Neuronal stem cell (in vitro differentiated cells): ENCODE data around the gene TIMM10B.
"Not testable (repeated sequence)": the region's sequence is repeated elsewhere in the genome, so short reads cannot be mapped to it uniquely, and the experiment has no call there.

Source experiments
- DNase-seq: peaks from one replicate; pipeline ENCODE4 v3.0.0-alpha.2; 2013; ENCODE audit warnings: low spot score
- H2AFZ ChIP-seq: one replicate; pipeline ENCODE4 v1.6.1; 2013; ENCODE audit warnings: mild to moderate bottlenecking, low read length, inconsistent platforms
- H2AK5ac ChIP-seq: 2 replicates; pipeline ENCODE4 v1.6.1; 2013; ENCODE audit warnings: low read depth, mild to moderate bottlenecking, inconsistent platforms, low read length, moderate library complexity, mixed read lengths
- H2BK120ac ChIP-seq: 2 replicates; pipeline ENCODE4 v1.6.1; 2013; ENCODE audit warnings: low read depth, mild to moderate bottlenecking, inconsistent platforms, low read length, moderate library complexity, mixed read lengths
- H2BK12ac ChIP-seq: one replicate; pipeline ENCODE4 v1.6.1; 2013; ENCODE audit warnings: low read length, inconsistent platforms
- H2BK15ac ChIP-seq: 2 replicates; pipeline ENCODE4 v1.6.1; 2013; ENCODE audit warnings: mild to moderate bottlenecking, low read length, inconsistent platforms, mixed read lengths
- H2BK5ac ChIP-seq: one replicate; pipeline ENCODE4 v1.6.1; 2013; ENCODE audit warnings: inconsistent platforms, mild to moderate bottlenecking, low read length, moderate library complexity
- H3K14ac ChIP-seq: one replicate; pipeline ENCODE4 v1.6.1; 2013; ENCODE audit warnings: low read length, inconsistent platforms
- H3K18ac ChIP-seq: 2 replicates; pipeline ENCODE4 v1.6.1; 2013; ENCODE audit warnings: low read length, inconsistent platforms
- H3K23ac ChIP-seq: 2 replicates; pipeline ENCODE4 v1.6.1; 2013; ENCODE audit warnings: low read depth, mild to moderate bottlenecking, mixed read lengths, low read length, inconsistent platforms; ENCODE audit not compliant: poor library complexity
- H3K27ac ChIP-seq: replicated peaks from 3 replicates; pipeline ENCODE4 v1.5.1; 2013; ENCODE audit warnings: low read length, inconsistent platforms
- H3K27me3 ChIP-seq, 3 experiments: 2 replicates each; pipeline ENCODE4 v1.6.1; 2013; ENCODE audit warnings: low read length in 3 of 3, mild to moderate bottlenecking in 2 of 3, inconsistent platforms in 1 of 3, low read depth in 1 of 3, mixed read lengths in 1 of 3, moderate library complexity in 1 of 3; ENCODE audit not compliant: control insufficient read depth in 3 of 3, insufficient read depth in 3 of 3
- H3K36me3 ChIP-seq, 2 donors: replicated peaks in 1 of 2; 2 replicates each; pipeline ENCODE4 v1.6.1; 2013; ENCODE audit warnings: low read length in 2 of 2; ENCODE audit not compliant: control insufficient read depth in 2 of 2, insufficient read depth in 2 of 2
- H3K4ac ChIP-seq: 2 replicates; pipeline ENCODE4 v1.6.1; 2013; ENCODE audit warnings: inconsistent platforms, mild to moderate bottlenecking, low read length, moderate library complexity
- H3K4me1 ChIP-seq, 2 donors: 1 replicate in 1 of 2; 2 replicates in 1 of 2; pipeline ENCODE4 v1.6.1; 2013; ENCODE audit warnings: low read length in 2 of 2, low read depth in 1 of 2; ENCODE audit not compliant: control insufficient read depth in 2 of 2, insufficient read depth in 1 of 2
- H3K4me2 ChIP-seq: one replicate; pipeline ENCODE4 v1.6.1; 2013; ENCODE audit warnings: mild to moderate bottlenecking, low read length, inconsistent platforms; ENCODE audit not compliant: insufficient read depth, poor library complexity, severe bottlenecking
- H3K4me3 ChIP-seq, 2 donors: 2 replicates each; pipeline ENCODE4 v1.5.1; 2013; ENCODE audit warnings: low read length in 2 of 2, mild to moderate bottlenecking in 2 of 2, inconsistent platforms in 1 of 2, moderate library complexity in 1 of 2
- H3K79me1 ChIP-seq: one replicate; pipeline ENCODE4 v1.6.1; 2013; ENCODE audit warnings: low read depth, mild to moderate bottlenecking, inconsistent platforms, low read length, moderate library complexity
- H3K9ac ChIP-seq: one replicate; pipeline ENCODE4 v1.6.1; 2013; ENCODE audit warnings: mild to moderate bottlenecking, low read depth, low read length, inconsistent platforms; ENCODE audit not compliant: poor library complexity
- H3K9me3 ChIP-seq, 2 donors: replicated peaks in 1 of 2; 2 replicates each; pipeline versions ENCODE3 to v1.6.1; 2013; ENCODE audit warnings: low read length in 2 of 2, mild to moderate bottlenecking in 2 of 2, inconsistent platforms in 1 of 2, low read depth in 1 of 2, mixed read lengths in 1 of 2, moderate library complexity in 1 of 2; ENCODE audit not compliant: control insufficient read depth in 2 of 2, insufficient read depth in 1 of 2
- H4K8ac ChIP-seq: one replicate; pipeline ENCODE4 v1.6.1; 2013; ENCODE audit warnings: low read depth, mild to moderate bottlenecking, inconsistent platforms, low read length, moderate library complexity
- H4K91ac ChIP-seq: one replicate; pipeline ENCODE4 v1.6.1; 2013; ENCODE audit warnings: low read length, low read depth, mild to moderate bottlenecking, inconsistent platforms; ENCODE audit not compliant: poor library complexity
- WGBS, 2 donors: extraction: QIAGEN DNeasy Blood & Tissue Kit; methylation state at CpG; one replicate each; pipeline ENCODE4 v1.1.7; 2013; ENCODE audit warnings: missing lambda C conversion rate in 2 of 2, mixed read lengths in 1 of 2; ENCODE audit not compliant: insufficient read length in 2 of 2, insufficient replicate concordance in 1 of 2; ENCODE audit errors: extremely low coverage in 2 of 2; 5-methylcytosine and 5-hydroxymethylcytosine counted together

The TIMM10B gene

DNA sequence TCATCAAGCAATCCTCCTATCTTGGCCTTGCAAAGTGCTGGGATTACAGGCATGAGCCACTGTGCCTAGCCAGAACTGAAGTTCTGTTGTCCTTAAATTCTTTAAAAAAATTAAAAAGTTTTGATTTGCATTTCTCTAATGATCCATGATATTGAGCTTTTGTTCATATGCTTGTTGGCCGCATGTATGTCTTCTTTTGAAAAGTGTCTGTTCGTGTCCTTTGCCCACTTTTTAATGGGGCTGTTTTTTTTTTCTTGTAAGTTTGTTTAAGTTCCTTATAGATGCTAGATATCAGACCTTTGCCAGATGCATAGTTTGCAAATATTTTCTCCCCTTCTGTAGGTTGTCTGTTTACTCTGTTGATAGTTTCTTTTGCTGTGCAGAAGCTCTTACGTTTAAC, 40.6 kb downstream of the TIMM10B start:
- not testable (repeated sequence) for H3K27ac ChIP-seq, DNase-seq, H3K9ac ChIP-seq, H3K9me3 ChIP-seq, H3K4me2 ChIP-seq, H3K4ac ChIP-seq, H3K18ac ChIP-seq, H4K91ac ChIP-seq, H3K23ac ChIP-seq, H3K4me3 ChIP-seq, H2AFZ ChIP-seq, H3K79me1 ChIP-seq, H2BK12ac ChIP-seq, H2BK15ac ChIP-seq, H2BK120ac ChIP-seq, H2AK5ac ChIP-seq, H3K14ac ChIP-seq, H3K4me1 ChIP-seq, H2BK5ac ChIP-seq, H3K27me3 ChIP-seq, H4K8ac ChIP-seq
- no CpG with 5 or more reads among the region's 3 CpGs for WGBS, 2 donors
- peaks cover 9 to 39% of the 10 kb centered on the region in 2 donors for H3K36me3 ChIP-seq

DNA sequence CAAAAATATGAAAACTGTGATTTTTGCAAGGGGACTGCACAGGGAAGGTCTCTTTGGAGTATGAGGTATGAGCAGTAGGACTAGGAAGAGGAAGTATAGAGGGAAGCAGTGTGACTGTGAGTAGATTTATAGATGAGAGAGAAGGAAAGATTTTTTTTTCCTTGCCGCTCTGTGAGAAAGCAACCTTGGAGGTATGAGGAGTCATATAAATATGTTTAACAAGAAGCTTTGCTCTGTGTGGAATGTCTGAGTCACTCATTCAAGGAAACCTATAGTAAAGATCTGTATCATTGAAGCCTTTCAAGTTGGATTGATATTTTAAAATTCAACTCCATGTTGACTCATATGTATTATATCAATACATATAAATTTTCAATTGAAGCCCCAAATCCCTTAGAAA, 42.0 kb downstream of the TIMM10B start:
- peaks cover 0 to 1% of the 10 kb centered on the region in 2 donors for H3K9me3 ChIP-seq
- H3K18ac ChIP-seq = no peak overlapping the region
- no peak overlapping the region for H2BK120ac ChIP-seq
- no peak overlapping the region for H3K4me3 ChIP-seq
- H3K36me3 ChIP-seq = peaks cover 9 to 26% of the 10 kb centered on the region in 2 donors
- no peak overlapping the region for H2AK5ac ChIP-seq
- H2AFZ ChIP-seq = no peak overlapping the region
- no peak overlapping the region for H2BK5ac ChIP-seq
- H4K8ac ChIP-seq = no peak overlapping the region
- DNase-seq = no peak
- H3K27ac ChIP-seq = no peak overlapping the region
- H3K27me3 ChIP-seq = no peaks in the 10 kb centered on the region
- no peak overlapping the region for H4K91ac ChIP-seq
- peaks cover 0 to 2% of the 10 kb centered on the region in 2 donors for H3K4me1 ChIP-seq
- H3K4ac ChIP-seq = no peak overlapping the region
- no peak overlapping the region for H3K9ac ChIP-seq
- H2BK15ac ChIP-seq = no peak overlapping the region
- no peak overlapping the region for H3K14ac ChIP-seq
- H3K79me1 ChIP-seq = no peaks in the 10 kb centered on the region
- WGBS, 2 donors = no CpG with 5 or more reads among the region's 1 CpG
- no peak overlapping the region for H2BK12ac ChIP-seq
- H3K4me2 ChIP-seq = no peak overlapping the region
- H3K23ac ChIP-seq = no peak overlapping the region

DNA sequence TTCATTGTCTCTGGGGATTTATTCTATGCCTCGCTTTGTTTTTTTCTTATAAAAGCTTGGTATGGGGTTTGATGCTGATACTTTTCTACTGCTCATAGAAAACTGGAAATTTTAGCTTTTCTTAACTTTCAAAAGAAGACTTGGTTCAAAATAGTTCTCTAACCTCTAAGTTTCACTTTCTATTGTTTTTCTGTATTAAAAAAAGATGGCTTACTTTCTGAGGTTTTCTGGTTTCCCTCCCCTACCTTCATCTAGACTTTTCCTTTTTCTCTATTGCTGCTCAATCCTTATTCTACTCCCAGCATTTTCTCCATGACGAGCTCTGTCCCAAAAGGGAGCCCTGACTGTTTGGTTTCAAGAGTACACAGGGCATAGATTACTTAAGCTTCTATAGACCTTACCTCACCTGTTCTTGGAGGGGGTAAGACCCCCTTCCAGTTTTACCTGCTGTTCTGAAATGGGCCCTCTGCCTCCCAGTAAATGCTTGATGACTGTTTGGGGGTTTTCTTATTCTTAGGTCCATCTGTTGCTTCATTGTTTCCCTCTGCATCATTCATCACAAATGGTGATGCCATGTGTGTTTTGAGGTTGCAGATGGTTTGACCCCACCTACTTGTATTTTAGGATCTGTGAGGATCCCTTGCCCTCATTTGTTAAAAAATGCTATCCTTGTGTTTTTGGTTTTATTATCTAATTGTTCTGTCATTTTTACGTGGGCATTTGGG, 45.3 kb downstream of the TIMM10B start:
- H3K23ac ChIP-seq = no peak overlapping the region
- no peak overlapping the region for H3K9ac ChIP-seq
- no peaks in the 10 kb centered on the region for H3K4me1 ChIP-seq
- DNase-seq = no peak
- H2BK15ac ChIP-seq = no peak overlapping the region
- WGBS, 2 donors = no CpG with 5 or more reads among the region's 3 CpGs
- H3K4me3 ChIP-seq = no peak overlapping the region
- no peaks in the 10 kb centered on the region for H3K27me3 ChIP-seq
- H2BK12ac ChIP-seq = no peak overlapping the region
- no peak overlapping the region for H2AK5ac ChIP-seq
- no peak overlapping the region for H3K18ac ChIP-seq
- no peak overlapping the region for H3K14ac ChIP-seq
- H2BK5ac ChIP-seq = no peak overlapping the region
- no peak overlapping the region for H4K91ac ChIP-seq
- no peaks in the 10 kb centered on the region for H3K9me3 ChIP-seq
- H4K8ac ChIP-seq = no peak overlapping the region
- H3K4ac ChIP-seq = no peak overlapping the region
- no peak overlapping the region for H3K27ac ChIP-seq
- no peak overlapping the region for H2BK120ac ChIP-seq
- no peak overlapping the region for H3K4me2 ChIP-seq
- peaks cover 0 to 7% of the 10 kb centered on the region in 2 donors for H3K36me3 ChIP-seq
- no peak overlapping the region for H2AFZ ChIP-seq
- no peaks in the 10 kb centered on the region for H3K79me1 ChIP-seq

DNA sequence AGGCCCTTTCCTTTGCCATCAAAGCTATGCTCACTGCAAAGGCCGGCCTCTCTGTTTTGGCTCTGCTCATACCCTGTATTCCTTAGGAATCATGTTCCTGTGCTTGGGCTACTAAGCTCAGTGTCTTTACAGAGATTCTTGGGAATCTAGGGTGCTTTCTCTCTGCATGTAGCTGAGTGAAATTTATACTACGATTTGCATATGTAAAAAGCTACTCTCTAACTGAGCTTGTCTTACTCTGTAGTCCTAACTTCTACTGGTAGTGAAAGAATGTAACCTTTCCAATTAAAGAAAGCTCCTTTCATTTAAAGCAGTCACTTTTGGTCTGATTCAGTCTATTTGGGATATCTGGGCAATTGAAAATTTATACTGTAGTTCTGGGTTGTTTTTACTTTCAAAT, 48.0 kb downstream of the TIMM10B start:
- no peak overlapping the region for H3K4ac ChIP-seq
- no peak overlapping the region for H2BK12ac ChIP-seq
- no peak overlapping the region for H2BK120ac ChIP-seq
- H2BK15ac ChIP-seq = no peak overlapping the region
- H2BK5ac ChIP-seq = no peak overlapping the region
- no peak for DNase-seq
- H3K9me3 ChIP-seq = no peaks in the 10 kb centered on the region
- no peak overlapping the region for H3K9ac ChIP-seq
- no peaks in the 10 kb centered on the region for H3K27me3 ChIP-seq
- WGBS, 2 donors = no CpG with 5 or more reads among the region's 2 CpGs
- H3K79me1 ChIP-seq = no peaks in the 10 kb centered on the region
- no peak overlapping the region for H4K91ac ChIP-seq
- no peak overlapping the region for H3K4me2 ChIP-seq
- H3K4me1 ChIP-seq = no peaks in the 10 kb centered on the region
- H4K8ac ChIP-seq = no peak overlapping the region
- H3K23ac ChIP-seq = no peak overlapping the region
- H3K36me3 ChIP-seq = peaks cover 8 to 22% of the 10 kb centered on the region in 2 donors
- H3K27ac ChIP-seq = no peak overlapping the region
- no peak overlapping the region for H3K18ac ChIP-seq
- H3K14ac ChIP-seq = no peak overlapping the region
- H3K4me3 ChIP-seq = no peak overlapping the region
- H2AFZ ChIP-seq = no peak overlapping the region
- H2AK5ac ChIP-seq = no peak overlapping the region
